Pancreas (tissue), 10 donors: ENCODE results near the gene KCNIP2. TPM values are rescaled to one million over a fixed set of nuclear protein-coding genes. Genes with fewer than 3 reads are reported as not detected.

Experiments
- ATAC-seq, 4 donors: fragments of 200-7000 bp; cut with Tn5 transposase; one replicate each; pipeline versions ENCODE4 v1.8.0 to v1.9.1; 2020; ENCODE audit warnings: mild to moderate bottlenecking in 4 of 4, moderate library complexity in 4 of 4
- DNase-seq, 6 donors: peaks; one replicate each; pipeline ENCODE4 v3.0.0-alpha.2; 2020
- FAIRE-seq: peaks from 2 replicates; lab custom pipeline; 2012; peaks lifted over from hg19 to GRCh38; lab: Jason Lieb, UNC
- H3K27ac ChIP-seq, 4 donors: fragments of 200-600 bp; sonication (generic); 1 replicate in 3 of 4; 2 replicates in 1 of 4; pipeline versions ENCODE4 v1.5.0 to v1.8.0; 2020
- H3K27me3 ChIP-seq, 4 donors: fragments of 200-600 bp; one replicate each; pipeline ENCODE4 v1.8.0; 2021
- H3K36me3 ChIP-seq, 3 donors: fragments of 200-600 bp; sonication (generic) in 1 of 3; one replicate each; pipeline versions ENCODE4 v1.5.0 to v1.8.0; 2020 to 2021
- H3K4me1 ChIP-seq, 3 donors: fragments of 200-600 bp; one replicate each; pipeline ENCODE4 v1.8.0; 2021
- H3K4me3 ChIP-seq, 4 donors: fragments of 200-600 bp; sonication (generic) in 2 of 4; one replicate each; pipeline versions ENCODE4 v1.5.0 to v1.8.0; 2020 to 2021
- H3K9me3 ChIP-seq, 4 donors: fragments of 200-600 bp; one replicate each; pipeline ENCODE4 v1.8.0; 2021
- CTCF ChIP-seq, 4 donors: fragments of 200-600 bp; sonication (generic) in 3 of 4; IDR thresholded peaks; one replicate each; pipeline versions ENCODE4 v1.5.0 to v1.8.0; 2021; ENCODE audit warnings: antibody characterized with exemption in 4 of 4
- WGBS, 2 donors: extraction: QIAGEN DNeasy Blood & Tissue Kit; methylation state at CpG; one replicate each; pipeline ENCODE4 v1.1.7; 2013; 5-methylcytosine and 5-hydroxymethylcytosine counted together
- intact Hi-C, 3 donors: fragments of 100-400 bp; cut with DNase I; formaldehyde crosslinking; loops; one replicate each; pipeline versions ENCODE4 v1.11.1 to v1.14.2; 2022
- polyA plus RNA-seq, 2 donors: library from polyadenylated mRNA; stranded (reverse); fragments of 200-250 nt; gene quantifications; one replicate each; pipeline ENCODE4 v1.2.3, GENCODE V29; 2013
- total RNA-seq, 6 donors: library from RNA; stranded (reverse); fragmentation: NEBNext Ultra II Directional in 4 of 6; extraction: Animal tissue kit (Norgen Biotek cat#: 25700) in 4 of 6; gene quantifications; one replicate each; pipeline versions ENCODE4 v1.2.1 to v1.2.4, GENCODE V29; 2021 to 2023
- donor health status: healthy with polysubstance abuse.
- donor health status: DM: no; HTN: no; CAD: no; lungs with moderate emphysema.
- donor health status: DM: no; HTN: no; CAD: no.
- donor health status: control.
- donor health status: control.
- donor health status: Bipolar disorder and iron deficiency.
- donor health status: DM: yes; HTN: yes; CAD: no.
- donor health status: DM: no; HTN: no; CAD: no.
- donor health status: DM: no; HTN: no; CAD: no.
- donor health status: DM: yes; HTN: yes; CAD: no.

The KCNIP2 gene
- total RNA-seq (1 to 10 TPM in 4 of 6 donors, under 1 TPM in 2; 0.67 to 2.2 (median 1.2) TPM), polyA plus RNA-seq (1 to 10 TPM; 1.8 to 3.0 TPM)

GRCh38 chr10:101843032-101844021 lies at the start of gene KCNIP2:
TSS of gene KCNIP2 (minus strand) at chr10:101843800. CDS start at chr10:101843568, 232 bp downstream.
- peak in 4 of 6 donors; percentile 30 to 76 (median 60) for DNase-seq
- peak in 3 of 4 donors; percentile 10 to 31 (median 31) for TF ChIP-seq CTCF (IDR thresholded peaks at IDR 0.05)
- no peaks in the 10 kb centered on the region for H3K27me3 ChIP-seq
- H3K27ac ChIP-seq = no peak within 1 kb of the TSS
- H3K36me3 ChIP-seq = peaks cover 0 to 8% (median 0%) of the 10 kb centered on the region in 3 donors
- H3K4me3 ChIP-seq = peak within 1 kb of the TSS in 1 of 4 donors; percentile 35
- WGBS, 2 donors = 31 to 38% methylated on average over 41 to 58 of the region's 60 CpGs
- intact Hi-C loops = loop anchor here in 1 of 3 donors (10.0 kb wide), 1 partner anchor 171 kb away; no protein-coding TSS in a partner anchor
- FAIRE-seq = no peak
- H3K4me1 ChIP-seq = peaks cover 0 to 3% (median 0%) of the 10 kb centered on the region in 3 donors
- H3K9me3 ChIP-seq = no peaks in the 10 kb centered on the region
- peak; percentile 5 to 27 (median 14) for ATAC-seq

- ATAC-seq (no peak), DNase-seq (no peak), FAIRE-seq (no peak)
- no peak overlapping the region for H3K27ac ChIP-seq
- TF ChIP-seq CTCF (IDR thresholded peaks at IDR 0.05) = no peak
- H3K27me3 ChIP-seq = no peaks in the 10 kb centered on the region
- H3K4me3 ChIP-seq = no peak overlapping the region
- H3K4me1 ChIP-seq = peaks cover 0 to 7% (median 0%) of the 10 kb centered on the region in 3 donors
- intact Hi-C loops = no loop called here
- H3K36me3 ChIP-seq = no peaks in the 10 kb centered on the region
- WGBS, 2 donors = 79 to 87% methylated on average over 4 of the region's 4 CpGs
- no peaks in the 10 kb centered on the region for H3K9me3 ChIP-seq
Measured at GRCh38 chr10:101892782-101893391, 49.3 kb upstream of the KCNIP2 start.

GRCh38 chr10:101889256-101890210 lies 45.9 kb upstream of the KCNIP2 start:
- peak; percentile 38 to 74 (median 62) for TF ChIP-seq CTCF (IDR thresholded peaks at IDR 0.05)
- H3K36me3 ChIP-seq = no peaks in the 10 kb centered on the region
- H3K27me3 ChIP-seq = no peaks in the 10 kb centered on the region
- FAIRE-seq (peak; percentile 9), DNase-seq (peak in 5 of 6 donors; percentile 12 to 80 (median 56)), ATAC-seq (peak; percentile 53 to 86 (median 78))
- intact Hi-C loops = no loop called here
- no peaks in the 10 kb centered on the region for H3K9me3 ChIP-seq
- 55 to 65% methylated on average over 5 of the region's 5 CpGs for WGBS, 2 donors
- no peaks in the 10 kb centered on the region for H3K4me1 ChIP-seq
- no peak overlapping the region for H3K27ac ChIP-seq
- H3K4me3 ChIP-seq = no peak overlapping the region

- DNase-seq (no peak), FAIRE-seq (no peak), ATAC-seq (no peak)
- H3K4me3 ChIP-seq = no peak overlapping the region
- no peaks in the 10 kb centered on the region for H3K27me3 ChIP-seq
- no peaks in the 10 kb centered on the region for H3K36me3 ChIP-seq
- 94 to 95% methylated on average over 2 of the region's 2 CpGs for WGBS, 2 donors
- H3K27ac ChIP-seq = no peak overlapping the region
- no peak for TF ChIP-seq CTCF (IDR thresholded peaks at IDR 0.05)
- intact Hi-C loops = no loop called here
- no peaks in the 10 kb centered on the region for H3K4me1 ChIP-seq
- H3K9me3 ChIP-seq = no peaks in the 10 kb centered on the region
Measured at GRCh38 chr10:101888251-101888949, 44.8 kb upstream of the KCNIP2 start.
